Urothelium cell line (cell line): ENCODE measurements around the gene ELOA.

ENCODE experiments used
- DNase-seq: peaks from one replicate; pipeline ENCODE4 v3.0.0; 2011; ENCODE audit warnings: low spot score, mixed read lengths
- FAIRE-seq: peaks from 2 replicates; lab custom pipeline; 2011; peaks lifted over from hg19 to GRCh38; lab: Jason Lieb, UNC

Gene ELOA

GRCh38 chr1:23743287-23744152, at the start of gene ELOA:
TSS of gene ELOA (plus strand) at chr1:23743471. CDS start at chr1:23743504, 33 bp downstream.
- DNase-seq = peak; percentile 94
- FAIRE-seq = peak; percentile 32

- no peak for FAIRE-seq
Measured at GRCh38 chr1:23693599-23693998, 49.7 kb upstream of the ELOA start.

GRCh38 chr1:23694371-23694770, 48.9 kb upstream of the ELOA start:
- DNase-seq = no peak
- FAIRE-seq = no peak

More at GRCh38 chr1:23693599-23693998, 49.7 kb upstream of the ELOA start:
- DNase-seq = no peak

GRCh38 chr1:23695667-23696066, 47.6 kb upstream of the ELOA start:
- no peak for FAIRE-seq
- no peak for DNase-seq

GRCh38 chr1:23696335-23696989, 46.8 kb upstream of the ELOA start:
- FAIRE-seq = no peak
- no peak for DNase-seq

GRCh38 chr1:23698466-23698865, 44.8 kb upstream of the ELOA start:
- no peak for DNase-seq
- FAIRE-seq = no peak

- FAIRE-seq (no peak), DNase-seq (no peak)
Measured at GRCh38 chr1:23699280-23700179, 43.7 kb upstream of the ELOA start.

- DNase-seq = no peak
- FAIRE-seq = no peak
Measured at GRCh38 chr1:23701310-23701709, 42.0 kb upstream of the ELOA start.

- no peak for DNase-seq
- FAIRE-seq = no peak
Measured at GRCh38 chr1:23701996-23702395, 41.3 kb upstream of the ELOA start.

GRCh38 chr1:23704834-23705495, 38.3 kb upstream of the ELOA start:
- DNase-seq (no peak), FAIRE-seq (no peak)

- DNase-seq (no peak), FAIRE-seq (no peak)
Measured at GRCh38 chr1:23709229-23709628, 34.0 kb upstream of the ELOA start.

- no peak for FAIRE-seq
- peak; percentile 68 for DNase-seq
Measured at GRCh38 chr1:23718482-23718881, 24.8 kb upstream of the ELOA start.

GRCh38 chr1:23719162-23719820, 24.0 kb upstream of the ELOA start:
- FAIRE-seq (no peak), DNase-seq (no peak)

GRCh38 chr1:23720256-23720995, 22.8 kb upstream of the ELOA start:
- DNase-seq = no peak
- FAIRE-seq = no peak

- FAIRE-seq = no peak
Measured at GRCh38 chr1:23722652-23723051, 20.6 kb upstream of the ELOA start.

GRCh38 chr1:23726686-23727085, 16.6 kb upstream of the ELOA start:
- no peak for FAIRE-seq
- no peak for DNase-seq

More at GRCh38 chr1:23722652-23723051, 20.6 kb upstream of the ELOA start:
- DNase-seq = no peak

- FAIRE-seq (no peak), DNase-seq (no peak)
Measured at GRCh38 chr1:23727362-23727811, 15.9 kb upstream of the ELOA start.

GRCh38 chr1:23732363-23733224, 10.7 kb upstream of the ELOA start:
- no peak for FAIRE-seq
- no peak for DNase-seq
